ENCODE measurements around the gene C1orf56.

- TF ChIP-seq POLR2AphosphoS5 (IDR thresholded peaks at IDR 0.05) = no peak
- TF ChIP-seq, protein P1, sequence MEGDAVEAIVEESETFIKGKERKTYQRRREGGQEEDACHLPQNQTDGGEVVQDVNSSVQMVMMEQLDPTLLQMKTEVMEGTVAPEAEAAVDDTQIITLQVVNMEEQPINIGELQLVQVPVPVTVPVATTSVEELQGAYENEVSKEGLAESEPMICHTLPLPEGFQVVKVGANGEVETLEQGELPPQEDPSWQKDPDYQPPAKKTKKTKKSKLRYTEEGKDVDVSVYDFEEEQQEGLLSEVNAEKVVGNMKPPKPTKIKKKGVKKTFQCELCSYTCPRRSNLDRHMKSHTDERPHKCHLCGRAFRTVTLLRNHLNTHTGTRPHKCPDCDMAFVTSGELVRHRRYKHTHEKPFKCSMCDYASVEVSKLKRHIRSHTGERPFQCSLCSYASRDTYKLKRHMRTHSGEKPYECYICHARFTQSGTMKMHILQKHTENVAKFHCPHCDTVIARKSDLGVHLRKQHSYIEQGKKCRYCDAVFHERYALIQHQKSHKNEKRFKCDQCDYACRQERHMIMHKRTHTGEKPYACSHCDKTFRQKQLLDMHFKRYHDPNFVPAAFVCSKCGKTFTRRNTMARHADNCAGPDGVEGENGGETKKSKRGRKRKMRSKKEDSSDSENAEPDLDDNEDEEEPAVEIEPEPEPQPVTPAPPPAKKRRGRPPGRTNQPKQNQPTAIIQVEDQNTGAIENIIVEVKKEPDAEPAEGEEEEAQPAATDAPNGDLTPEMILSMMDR (IDR thresholded peaks at IDR 0.05) = no peak
Observed at GRCh38 chr1:151026460-151026859, 21.1 kb upstream of the C1orf56 start.

Data from prostate gland (tissue), 2 donors.